IMR-90 (cell line): ENCODE measurements around the gene PRSS33. TPM values are rescaled to one million over a fixed set of nuclear protein-coding genes. Genes with fewer than 3 reads are reported as not detected.

Source experiments
- ATAC-seq: fragments of 200-7000 bp; cut with Tn5 transposase; 2 replicates; pipeline ENCODE4 v1.9.1; 2020; ENCODE audit warnings: low read depth, mild to moderate bottlenecking, moderate library complexity
- BruUV-seq: library from RNA; stranded (reverse); fragments of 400-500 nt; replicated peaks from 2 replicates; lab custom pipeline; 2021; lab: Mats Ljungman, UMichigan
- CTCF ChIA-PET: fragments of 300-600 bp; formaldehyde crosslinking; extraction: SDS; loops from one replicate; lab custom pipeline; 2021; ENCODE audit warnings: antibody characterized with exemption; lab: Yijun Ruan, JAX
- POLR2A ChIA-PET: fragments of 300-600 bp; sonication (Branson Sonifier 250); formaldehyde crosslinking; loops from one replicate; lab custom pipeline; 2022; ENCODE audit warnings: antibody characterized with exemption; ENCODE audit not compliant: unreplicated experiment; lab: Charles Lee
- DNase-seq: peaks from one replicate; pipeline ENCODE4 v3.0.0; 2013
- H2AFZ ChIP-seq: replicated peaks from 2 replicates; pipeline ENCODE3; 2013; ENCODE audit warnings: low read length, mild to moderate bottlenecking; ENCODE audit not compliant: poor library complexity
- H2AK5ac ChIP-seq: 2 replicates; pipeline ENCODE4 v1.6.1; 2013; ENCODE audit warnings: low read depth, low read length, inconsistent platforms
- H2AK9ac ChIP-seq: replicated peaks from 2 replicates; pipeline ENCODE3; 2013; ENCODE audit warnings: mild to moderate bottlenecking, low read depth, low read length, moderate library complexity; ENCODE audit not compliant: poor library complexity
- H2BK120ac ChIP-seq: 2 replicates; pipeline ENCODE4 v1.6.1; 2013; ENCODE audit warnings: low read depth, low read length, inconsistent platforms
- H2BK15ac ChIP-seq: 3 replicates; pipeline ENCODE4 v1.6.1; 2013; ENCODE audit warnings: low read depth, low read length, inconsistent platforms
- H2BK20ac ChIP-seq: 2 replicates; pipeline ENCODE4 v1.6.1; 2013; ENCODE audit warnings: low read depth, mild to moderate bottlenecking, inconsistent platforms, low read length, moderate library complexity
- H2BK5ac ChIP-seq: 2 replicates; pipeline ENCODE4 v1.6.1; 2013; ENCODE audit warnings: mild to moderate bottlenecking, low read depth, low read length, inconsistent platforms; ENCODE audit not compliant: poor library complexity, severe bottlenecking
- H3K14ac ChIP-seq: replicated peaks from 2 replicates; pipeline ENCODE4 v1.6.1; 2013; ENCODE audit warnings: low read depth, low read length, inconsistent platforms
- H3K18ac ChIP-seq: 2 replicates; pipeline ENCODE4 v1.6.1; 2013; ENCODE audit warnings: low read depth, low read length, control low read depth
- H3K23ac ChIP-seq: 2 replicates; pipeline ENCODE4 v1.6.1; 2013; ENCODE audit warnings: low read depth, low read length, inconsistent platforms
- H3K27ac ChIP-seq: 2 replicates; pipeline ENCODE4 v1.5.1; 2013; ENCODE audit warnings: mild to moderate bottlenecking, control low read depth, low read length; ENCODE audit not compliant: insufficient read depth
- H3K27me3 ChIP-seq: 2 replicates; pipeline ENCODE4 v1.6.1; 2013; ENCODE audit warnings: low read length; ENCODE audit not compliant: control insufficient read depth, insufficient read depth
- H3K36me3 ChIP-seq: 2 replicates; pipeline ENCODE4 v1.6.1; 2013; ENCODE audit warnings: low read length, mixed read lengths; ENCODE audit not compliant: control insufficient read depth, insufficient read depth
- H3K4ac ChIP-seq: 2 replicates; pipeline ENCODE4 v1.6.1; 2013; ENCODE audit warnings: low read depth, low read length, inconsistent platforms
- H3K4me1 ChIP-seq: 2 replicates; pipeline ENCODE4 v1.6.1; 2013; ENCODE audit warnings: low read length, mixed read lengths; ENCODE audit not compliant: control insufficient read depth, insufficient read depth
- H3K4me2 ChIP-seq: 2 replicates; pipeline ENCODE4 v1.6.1; 2013; ENCODE audit warnings: low read depth, mild to moderate bottlenecking, control low read depth, low read length, moderate library complexity
- H3K4me3 ChIP-seq: 2 replicates; pipeline ENCODE4 v1.5.1; 2013; ENCODE audit warnings: low read depth, mild to moderate bottlenecking, control low read depth, low read length, moderate library complexity; ENCODE audit not compliant: insufficient read depth
- H3K56ac ChIP-seq: 2 replicates; pipeline ENCODE4 v1.6.1; 2013; ENCODE audit warnings: low read length, inconsistent platforms; ENCODE audit not compliant: insufficient read depth; ENCODE audit errors: extremely low read depth
- H3K79me1 ChIP-seq, 2 experiments: 2 replicates each; pipeline ENCODE4 v1.6.1; 2013; ENCODE audit warnings: low read length in 2 of 2, inconsistent platforms in 1 of 2, low read depth in 1 of 2
- H3K9ac ChIP-seq: 2 replicates; pipeline ENCODE4 v1.6.1; 2013; ENCODE audit warnings: low read depth, low read length, control low read depth
- H3K9me1 ChIP-seq: 2 replicates; pipeline ENCODE4 v1.6.1; 2013; ENCODE audit warnings: low read length, inconsistent platforms; ENCODE audit not compliant: insufficient read depth
- H3K9me3 ChIP-seq: 2 replicates; pipeline ENCODE4 v1.6.1; 2013; ENCODE audit warnings: low read length; ENCODE audit not compliant: control insufficient read depth, insufficient read depth
- H4K20me1 ChIP-seq: 2 replicates; pipeline ENCODE4 v1.6.1; 2013; ENCODE audit warnings: low read length, inconsistent platforms; ENCODE audit not compliant: insufficient read depth
- H4K5ac ChIP-seq: 2 replicates; pipeline ENCODE4 v1.6.1; 2013; ENCODE audit warnings: mild to moderate bottlenecking, low read depth, low read length, control low read depth
- H4K8ac ChIP-seq, 2 experiments: 2 replicates each; pipeline ENCODE4 v1.6.1; 2013; ENCODE audit warnings: low read depth in 2 of 2, low read length in 2 of 2, control low read depth in 1 of 2, inconsistent platforms in 1 of 2
- H4K91ac ChIP-seq: 2 replicates; pipeline ENCODE4 v1.6.1; 2013; ENCODE audit warnings: low read depth, low read length, inconsistent platforms; ENCODE audit not compliant: insufficient read depth
- BHLHE40 ChIP-seq: fragments of 150-350 bp; IDR thresholded peaks from 2 replicates; pipeline ENCODE4 v1.6.1; 2016; ENCODE audit warnings: mild to moderate bottlenecking, low read depth, low read length
- CEBPB ChIP-seq: IDR thresholded peaks from 2 replicates; pipeline ENCODE4 v1.6.1; 2012; ENCODE audit warnings: low read depth, low read length, improper control_type of control experiment
- CHD1 ChIP-seq: IDR thresholded peaks from 2 replicates; pipeline ENCODE4 v1.6.1; 2012; ENCODE audit warnings: low read depth, low read length, improper control_type of control experiment
- FOS ChIP-seq: fragments of 150-350 bp; IDR thresholded peaks from 2 replicates; pipeline ENCODE4 v1.6.1; 2016; ENCODE audit warnings: low read depth, low read length
- MAFK ChIP-seq: IDR thresholded peaks from 2 replicates; pipeline ENCODE4 v1.6.1; 2012; ENCODE audit warnings: low read depth, low read length, improper control_type of control experiment
- MAZ ChIP-seq: IDR thresholded peaks from 2 replicates; pipeline ENCODE4 v1.6.1; 2012; ENCODE audit warnings: low read depth, mild to moderate bottlenecking, low read length, improper control_type of control experiment, moderate library complexity, borderline replicate concordance
- NFE2L2 ChIP-seq: fragments of 150-350 bp; IDR thresholded peaks from 2 replicates; pipeline ENCODE4 v1.6.1; 2016; ENCODE audit warnings: low read depth, mild to moderate bottlenecking, low read length
- POLR2A ChIP-seq: IDR thresholded peaks from 2 replicates; pipeline ENCODE4 v1.6.1; 2012; ENCODE audit warnings: mild to moderate bottlenecking, low read depth, low read length
- RCOR1 ChIP-seq: IDR thresholded peaks from 2 replicates; pipeline ENCODE4 v1.6.1; 2012; ENCODE audit warnings: mild to moderate bottlenecking, low read length, improper control_type of control experiment; ENCODE audit not compliant: insufficient replicate concordance
- RFX5 ChIP-seq: IDR thresholded peaks from 2 replicates; pipeline ENCODE4 v1.8.0; 2012; ENCODE audit warnings: low read depth, mild to moderate bottlenecking, low read length, moderate library complexity
- SMC3 ChIP-seq: fragments of 150-350 bp; IDR thresholded peaks from 2 replicates; pipeline ENCODE4 v1.6.1; 2016; ENCODE audit warnings: low read depth, mild to moderate bottlenecking, antibody characterized with exemption, low read length, moderate library complexity
- WGBS, 2 experiments: methylation state at CpG; one replicate each; pipeline versions ENCODE4 v1.1.5 to v1.1.7; 2013; ENCODE audit warnings: missing lambda C conversion rate in 2 of 2; ENCODE audit not compliant: insufficient read length in 1 of 2; ENCODE audit errors: extremely low coverage in 2 of 2; 5-methylcytosine and 5-hydroxymethylcytosine counted together
- dilution Hi-C: fragments of 300-500 bp; cut with HindIII; formaldehyde crosslinking; loops from one replicate; pipeline ENCODE4 v1.14.3; 2018; ENCODE audit warnings: low sequenced_read_pairs; ENCODE audit not compliant: unreplicated experiment
- in situ Hi-C: fragments of 300-500 bp; cut with MboI; formaldehyde crosslinking; loops from 3 replicates; pipeline ENCODE4 v1.14.3; 2019; ENCODE audit warnings: low sequenced_read_pairs, inconsistent platforms, mixed read lengths
- intact Hi-C: fragments of 100-400 bp; cut with micrococcal nuclease; formaldehyde crosslinking; loops from 2 replicates; pipeline ENCODE4 v1.10.0; 2022
- polyA plus RNA-seq, 3 experiments: library from polyadenylated mRNA; depleted of rRNA; stranded (reverse); fragments of >200 nt; gene quantifications; 2 replicates each; pipeline ENCODE4 v1.2.3, GENCODE V29; 2012; ENCODE audit warnings: low replicate concordance in 1 of 3
- total RNA-seq: library from RNA; depleted of rRNA; stranded (reverse); fragments of >200 nt; gene quantifications from 2 replicates; pipeline ENCODE4 v1.2.3, GENCODE V29; 2012
- TF ChIP-seq, protein P1 (sequence below): fragments of 150-350 bp; IDR thresholded peaks from 2 replicates; pipeline ENCODE4 v1.6.1; 2016; ENCODE audit warnings: low read depth, mild to moderate bottlenecking, low read length, moderate library complexity, borderline replicate concordance
- TF ChIP-seq, protein P2 (sequence below): fragments of 150-350 bp; IDR thresholded peaks from 2 replicates; pipeline ENCODE4 v1.6.1; 2017; ENCODE audit warnings: mild to moderate bottlenecking, antibody characterized with exemption, low read length, low read depth
- TF ChIP-seq, protein P3 (sequence below): conservative IDR thresholded peaks from 2 replicates; pipeline ENCODE4 v1.5.1; 2012; ENCODE audit warnings: mild to moderate bottlenecking, low read depth, low read length, improper control_type of control experiment

PRSS33 gene
- total and polyA plus RNA-seq, 2 of the 4 experiments (the other 2 are of a cell fraction): not detected

DNA sequence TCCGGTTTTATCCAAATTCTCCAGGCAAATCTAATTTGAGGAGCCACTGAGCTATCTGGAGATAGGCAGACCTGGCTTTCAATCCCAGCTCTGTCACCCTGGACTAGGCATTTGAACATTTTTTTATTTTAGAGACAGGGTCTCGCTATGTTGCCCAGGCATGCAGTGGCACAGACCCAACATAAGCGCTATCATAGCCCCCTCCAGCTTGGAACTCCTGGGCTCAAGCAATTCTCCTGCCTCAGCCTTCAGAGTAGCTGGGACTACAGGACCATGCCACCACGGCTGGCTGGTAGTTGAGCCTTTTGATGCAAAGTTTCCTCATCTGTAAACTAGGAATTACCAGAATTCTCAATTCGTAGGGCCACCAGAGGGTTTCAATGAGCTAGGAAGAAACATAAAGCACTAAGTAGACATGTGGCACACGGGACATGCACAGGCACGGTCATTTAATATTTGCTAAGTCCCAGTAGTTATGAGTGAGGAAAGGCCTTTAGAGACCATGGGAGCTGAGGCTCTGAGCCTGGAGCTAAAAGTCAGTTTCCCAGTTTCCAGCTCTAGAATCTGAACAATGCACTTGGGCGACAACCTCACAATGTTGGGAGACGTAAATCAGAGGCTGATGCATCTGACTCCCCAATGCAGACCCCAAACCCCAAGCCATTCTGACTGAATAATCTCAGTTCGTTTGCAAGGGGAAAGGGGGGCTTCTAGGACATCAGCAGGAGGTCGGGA, 11.4 kb downstream of the PRSS33 start:
- Histone ChIP-seq H3K9me3 (no peaks in the 10 kb centered on the region), H3K9me1 (peaks cover 15% of the 10 kb centered on the region), H2AK5ac (peak overlapping the region; percentile 92), H4K91ac (peak overlapping the region; percentile 70; the same call in 1 of the 2 replicates), H4K5ac (no peak overlapping the region), H3K18ac (no peak overlapping the region), H3K27ac (peak overlapping the region; percentile 90), H3K56ac (peak overlapping the region; percentile 73; the same call in 1 of the 2 replicates), H2BK15ac (no peak overlapping the region), H2AFZ (peak overlapping the region; percentile 90), H3K36me3 (peaks cover 40% of the 10 kb centered on the region), H3K4me3 (peak overlapping the region; percentile 96), H3K9ac (peak overlapping the region; percentile 91), H3K27me3 (no peaks in the 10 kb centered on the region), H2AK9ac (peak overlapping the region; percentile 98), H4K20me1 (peaks cover 51% of the 10 kb centered on the region), H4K8ac (peak overlapping the region; percentile 45 to 100; a peak in 1 of 4 replicates), H3K4me1 (peaks cover 12% of the 10 kb centered on the region), H2BK5ac (peak overlapping the region; percentile 87), H3K79me1 (peaks cover 21 to 82% of the 10 kb centered on the region in 2 experiments), H3K4me2 (peak overlapping the region; percentile 95), H2BK20ac (no peak overlapping the region), H3K14ac (peak overlapping the region; percentile 96; the same call in 1 of the 2 replicates), H3K4ac (peak overlapping the region; percentile 90), H2BK120ac (peak overlapping the region; percentile 16; the same call in 1 of the 2 replicates), H3K23ac (peak overlapping the region; percentile 61)
- BruUV-seq: no TSS peak
- 57% methylated on average over 5 of the region's 11 CpGs; no CpG with 5 or more reads in 1 of the 2 experiments for WGBS, 2 experiments
- no peak for ATAC-seq
- ChIA-PET POLR2A (no interaction called here), CTCF (no interaction called here)
- in situ Hi-C loops: no loop called here
- intact Hi-C loops: loop anchor here (1.0 kb wide), 1 partner anchor 92 kb away; no protein-coding TSS in a partner anchor
- DNase-seq: no peak
- dilution Hi-C loops: no loop called here
- TF ChIP-seq CHD1 (no peak), MAFK (no peak), SMC3 (no peak), POLR2A (no peak), NFE2L2 (no peak), CEBPB (no peak), RFX5 (no peak), MAZ (no peak), RCOR1 (no peak), FOS (no peak), BHLHE40 (no peak)
- TF ChIP-seq, protein P1, sequence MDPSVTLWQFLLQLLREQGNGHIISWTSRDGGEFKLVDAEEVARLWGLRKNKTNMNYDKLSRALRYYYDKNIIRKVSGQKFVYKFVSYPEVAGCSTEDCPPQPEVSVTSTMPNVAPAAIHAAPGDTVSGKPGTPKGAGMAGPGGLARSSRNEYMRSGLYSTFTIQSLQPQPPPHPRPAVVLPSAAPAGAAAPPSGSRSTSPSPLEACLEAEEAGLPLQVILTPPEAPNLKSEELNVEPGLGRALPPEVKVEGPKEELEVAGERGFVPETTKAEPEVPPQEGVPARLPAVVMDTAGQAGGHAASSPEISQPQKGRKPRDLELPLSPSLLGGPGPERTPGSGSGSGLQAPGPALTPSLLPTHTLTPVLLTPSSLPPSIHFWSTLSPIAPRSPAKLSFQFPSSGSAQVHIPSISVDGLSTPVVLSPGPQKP: no peak
- TF ChIP-seq, protein P2, sequence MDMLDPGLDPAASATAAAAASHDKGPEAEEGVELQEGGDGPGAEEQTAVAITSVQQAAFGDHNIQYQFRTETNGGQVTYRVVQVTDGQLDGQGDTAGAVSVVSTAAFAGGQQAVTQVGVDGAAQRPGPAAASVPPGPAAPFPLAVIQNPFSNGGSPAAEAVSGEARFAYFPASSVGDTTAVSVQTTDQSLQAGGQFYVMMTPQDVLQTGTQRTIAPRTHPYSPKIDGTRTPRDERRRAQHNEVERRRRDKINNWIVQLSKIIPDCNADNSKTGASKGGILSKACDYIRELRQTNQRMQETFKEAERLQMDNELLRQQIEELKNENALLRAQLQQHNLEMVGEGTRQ: no peak
- TF ChIP-seq, protein P3, sequence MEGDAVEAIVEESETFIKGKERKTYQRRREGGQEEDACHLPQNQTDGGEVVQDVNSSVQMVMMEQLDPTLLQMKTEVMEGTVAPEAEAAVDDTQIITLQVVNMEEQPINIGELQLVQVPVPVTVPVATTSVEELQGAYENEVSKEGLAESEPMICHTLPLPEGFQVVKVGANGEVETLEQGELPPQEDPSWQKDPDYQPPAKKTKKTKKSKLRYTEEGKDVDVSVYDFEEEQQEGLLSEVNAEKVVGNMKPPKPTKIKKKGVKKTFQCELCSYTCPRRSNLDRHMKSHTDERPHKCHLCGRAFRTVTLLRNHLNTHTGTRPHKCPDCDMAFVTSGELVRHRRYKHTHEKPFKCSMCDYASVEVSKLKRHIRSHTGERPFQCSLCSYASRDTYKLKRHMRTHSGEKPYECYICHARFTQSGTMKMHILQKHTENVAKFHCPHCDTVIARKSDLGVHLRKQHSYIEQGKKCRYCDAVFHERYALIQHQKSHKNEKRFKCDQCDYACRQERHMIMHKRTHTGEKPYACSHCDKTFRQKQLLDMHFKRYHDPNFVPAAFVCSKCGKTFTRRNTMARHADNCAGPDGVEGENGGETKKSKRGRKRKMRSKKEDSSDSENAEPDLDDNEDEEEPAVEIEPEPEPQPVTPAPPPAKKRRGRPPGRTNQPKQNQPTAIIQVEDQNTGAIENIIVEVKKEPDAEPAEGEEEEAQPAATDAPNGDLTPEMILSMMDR: no peak
